NCI-H187 treated with DMSO at 0.1 percent for 48 hours (cell line): Measurements from ENCODE around the gene FRS3.
"Not testable (repeated sequence)": the region's sequence is repeated elsewhere in the genome, so short reads cannot be mapped to it uniquely, and the experiment has no call there.

ENCODE experiments used
- DNase-seq: peaks from one replicate; lab custom pipeline; 2025; lab: John Stamatoyannopoulos, UW

Gene FRS3, protein sequence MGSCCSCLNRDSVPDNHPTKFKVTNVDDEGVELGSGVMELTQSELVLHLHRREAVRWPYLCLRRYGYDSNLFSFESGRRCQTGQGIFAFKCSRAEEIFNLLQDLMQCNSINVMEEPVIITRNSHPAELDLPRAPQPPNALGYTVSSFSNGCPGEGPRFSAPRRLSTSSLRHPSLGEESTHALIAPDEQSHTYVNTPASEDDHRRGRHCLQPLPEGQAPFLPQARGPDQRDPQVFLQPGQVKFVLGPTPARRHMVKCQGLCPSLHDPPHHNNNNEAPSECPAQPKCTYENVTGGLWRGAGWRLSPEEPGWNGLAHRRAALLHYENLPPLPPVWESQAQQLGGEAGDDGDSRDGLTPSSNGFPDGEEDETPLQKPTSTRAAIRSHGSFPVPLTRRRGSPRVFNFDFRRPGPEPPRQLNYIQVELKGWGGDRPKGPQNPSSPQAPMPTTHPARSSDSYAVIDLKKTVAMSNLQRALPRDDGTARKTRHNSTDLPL

DNA sequence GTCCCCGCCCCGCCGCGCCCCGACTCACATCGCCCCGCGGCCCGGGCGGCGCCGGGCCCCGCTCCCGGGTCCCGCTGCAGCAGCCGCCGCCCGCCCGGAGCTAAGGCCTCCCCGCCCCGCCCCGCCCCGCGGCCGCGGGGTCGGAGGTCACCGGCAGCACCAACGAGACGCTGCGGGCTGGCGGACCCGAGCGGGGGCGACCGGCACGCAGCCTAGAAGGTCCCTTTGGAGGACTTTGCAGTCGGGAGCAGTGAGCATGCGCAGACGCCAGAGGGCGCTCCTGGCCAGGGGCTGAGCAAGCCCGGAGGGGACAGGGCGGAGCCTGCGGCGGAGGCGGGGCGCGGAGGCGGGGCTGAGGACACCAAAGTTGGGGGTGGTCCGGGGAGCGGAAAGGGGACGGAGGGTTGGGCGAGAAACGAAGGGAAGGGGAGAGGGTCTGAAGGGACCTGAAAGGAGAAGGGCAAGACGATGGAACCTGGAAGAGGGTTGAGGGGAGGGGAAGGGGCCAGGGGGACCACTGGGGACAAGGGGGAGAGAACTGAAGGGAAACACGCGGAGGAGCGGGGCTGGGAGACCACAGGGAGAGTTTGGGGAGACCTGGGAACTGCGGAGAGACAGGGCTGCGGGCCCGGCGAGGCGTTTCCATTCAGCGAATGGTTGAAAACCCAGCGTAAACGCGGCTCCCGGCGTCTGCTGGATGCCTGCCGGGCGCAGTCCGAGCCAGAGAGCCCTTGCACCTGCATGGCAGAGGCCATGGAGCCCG, at the start of gene FRS3:
Gene FRS3, minus strand, starts transcription at position 113 of the 763 bp plus-strand sequence. CDS start 2,913 bp downstream, outside the sequence.
- DNase-seq, result no peak

DNA sequence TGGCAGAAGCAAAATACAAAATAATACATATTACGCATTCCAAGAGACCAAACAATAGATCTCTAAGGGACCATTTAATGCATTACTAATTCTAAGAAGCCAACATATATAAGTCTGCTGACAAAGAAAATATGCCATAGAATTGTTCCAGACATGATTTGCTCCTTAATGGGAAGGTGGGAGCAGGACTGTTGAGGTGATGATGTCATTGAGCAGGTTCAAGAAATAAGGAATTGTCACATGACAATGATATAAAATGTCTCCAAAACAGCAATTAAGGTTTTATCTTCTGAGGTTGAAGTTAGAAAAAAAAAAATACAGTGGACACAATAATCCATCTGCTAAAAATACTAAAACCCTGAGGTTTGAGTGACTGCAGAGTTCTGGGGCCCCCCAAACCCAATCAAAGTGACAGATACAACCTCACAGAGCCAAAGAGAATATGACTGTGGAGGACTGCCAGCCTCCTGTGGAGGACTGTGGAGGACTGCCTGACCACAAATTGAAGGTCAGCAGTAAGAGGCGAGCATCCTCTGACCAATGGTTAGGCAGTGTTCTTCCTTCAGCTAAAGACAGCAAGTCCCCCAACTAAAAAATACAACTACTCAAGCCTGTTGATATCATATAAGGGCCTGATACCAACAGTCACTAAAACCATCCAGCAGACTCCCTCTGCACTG, 46.8 kb upstream of the FRS3 start:
- DNase-seq, result no peak

DNA sequence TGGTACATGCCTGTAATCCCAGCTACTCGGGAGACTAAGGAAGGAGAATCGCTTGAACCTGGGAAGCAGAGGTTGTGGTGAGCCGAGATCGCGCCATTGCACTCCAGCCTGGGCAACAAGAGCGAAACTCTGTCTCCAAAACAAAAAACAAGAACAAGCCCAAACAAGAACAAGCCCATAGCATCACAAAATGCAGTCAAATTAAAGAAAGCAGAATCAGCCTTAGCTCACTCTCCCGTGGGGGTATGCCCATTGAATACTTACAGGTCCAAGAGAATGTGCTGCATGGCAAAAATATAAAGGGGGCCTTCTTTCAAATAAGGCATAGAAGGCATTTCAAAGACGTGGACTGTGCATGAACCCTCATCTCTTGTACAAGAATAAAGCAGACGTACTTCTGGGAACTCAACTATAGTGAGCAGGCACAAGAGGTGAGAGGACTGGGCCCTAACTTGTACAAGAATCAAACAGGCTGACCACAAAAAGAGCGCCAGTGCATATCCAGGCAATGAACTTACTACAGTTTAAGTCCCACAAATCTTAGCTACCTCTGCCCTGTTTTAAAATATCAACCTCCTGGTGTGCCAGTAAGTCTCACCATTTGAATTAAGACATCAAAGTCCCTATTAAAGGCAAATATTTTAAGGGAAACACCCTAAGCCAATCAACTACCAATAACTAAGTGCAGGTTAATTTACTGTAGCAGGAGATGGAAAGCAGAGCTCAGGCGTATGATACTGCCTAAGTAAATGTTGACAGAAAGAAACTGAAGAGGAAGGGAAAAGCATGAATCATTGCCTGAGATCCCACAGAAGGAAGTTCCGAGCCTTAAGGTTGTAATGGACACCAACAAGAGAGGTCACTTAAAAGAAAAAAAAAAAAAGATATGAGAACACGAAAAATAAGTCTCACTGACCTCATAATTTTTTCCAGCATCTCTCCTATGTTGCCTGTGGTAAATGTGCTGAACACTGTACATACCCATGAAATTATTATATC, 45.2 kb upstream of the FRS3 start:
- no peak for DNase-seq

DNA sequence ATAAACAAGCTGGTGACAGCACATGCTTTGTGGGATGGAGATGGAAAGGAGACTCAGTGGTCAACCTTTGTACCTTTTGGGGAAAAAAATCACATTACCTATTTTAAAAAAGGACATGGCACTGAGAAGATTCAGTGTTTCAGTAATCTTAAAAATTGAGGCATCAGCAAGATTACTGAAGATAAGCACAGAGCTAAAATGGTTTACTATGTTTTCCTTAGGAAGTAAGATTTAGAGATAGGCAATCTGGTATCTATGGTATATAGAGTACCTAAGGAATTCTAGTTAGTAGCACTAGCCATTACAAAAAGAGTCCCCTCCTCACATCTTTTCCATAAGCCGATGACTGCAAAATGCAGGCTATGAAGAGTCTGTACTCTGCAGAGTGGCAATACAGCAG, 43.5 kb upstream of the FRS3 start:
- DNase-seq, result no peak

DNA sequence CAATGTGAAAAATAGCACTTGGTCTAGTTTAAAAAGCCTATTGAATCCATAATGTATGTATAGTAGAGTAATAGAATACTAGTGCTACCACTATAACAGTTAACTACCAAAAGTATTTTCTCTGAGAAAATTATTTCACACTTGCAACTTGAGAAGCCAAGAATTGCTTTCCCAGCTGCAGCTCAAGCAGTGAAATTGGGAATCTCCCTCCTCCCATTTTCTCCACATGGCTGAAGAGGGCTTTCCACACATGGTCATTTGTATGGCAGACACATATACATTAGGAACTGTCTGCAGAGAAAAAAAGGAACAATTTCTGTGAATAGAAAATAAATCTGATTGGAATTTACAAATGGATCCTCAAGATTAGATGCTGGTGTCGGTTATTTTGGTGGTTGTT, 42.3 kb upstream of the FRS3 start:
- no peak for DNase-seq

DNA sequence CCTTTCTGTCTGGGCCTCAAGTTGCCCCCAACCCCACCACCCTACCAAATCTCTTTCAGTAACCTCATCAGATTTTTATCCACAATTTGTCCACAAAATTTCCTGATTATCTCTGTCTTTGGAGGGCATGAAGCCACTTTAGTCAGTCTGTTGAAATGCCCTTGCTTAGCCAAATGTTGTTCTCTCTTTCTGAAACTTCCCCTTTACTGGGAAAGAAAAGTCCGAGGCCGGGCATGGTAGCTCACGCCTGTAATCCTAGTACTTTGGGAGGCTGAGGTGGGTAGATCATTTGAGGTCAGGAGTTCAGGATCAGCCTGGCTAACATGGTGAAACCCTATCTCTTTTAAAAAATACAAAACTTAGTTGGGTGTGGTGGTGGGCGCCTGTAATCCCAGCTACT, 41.6 kb upstream of the FRS3 start:
- DNase-seq, result no peak

DNA sequence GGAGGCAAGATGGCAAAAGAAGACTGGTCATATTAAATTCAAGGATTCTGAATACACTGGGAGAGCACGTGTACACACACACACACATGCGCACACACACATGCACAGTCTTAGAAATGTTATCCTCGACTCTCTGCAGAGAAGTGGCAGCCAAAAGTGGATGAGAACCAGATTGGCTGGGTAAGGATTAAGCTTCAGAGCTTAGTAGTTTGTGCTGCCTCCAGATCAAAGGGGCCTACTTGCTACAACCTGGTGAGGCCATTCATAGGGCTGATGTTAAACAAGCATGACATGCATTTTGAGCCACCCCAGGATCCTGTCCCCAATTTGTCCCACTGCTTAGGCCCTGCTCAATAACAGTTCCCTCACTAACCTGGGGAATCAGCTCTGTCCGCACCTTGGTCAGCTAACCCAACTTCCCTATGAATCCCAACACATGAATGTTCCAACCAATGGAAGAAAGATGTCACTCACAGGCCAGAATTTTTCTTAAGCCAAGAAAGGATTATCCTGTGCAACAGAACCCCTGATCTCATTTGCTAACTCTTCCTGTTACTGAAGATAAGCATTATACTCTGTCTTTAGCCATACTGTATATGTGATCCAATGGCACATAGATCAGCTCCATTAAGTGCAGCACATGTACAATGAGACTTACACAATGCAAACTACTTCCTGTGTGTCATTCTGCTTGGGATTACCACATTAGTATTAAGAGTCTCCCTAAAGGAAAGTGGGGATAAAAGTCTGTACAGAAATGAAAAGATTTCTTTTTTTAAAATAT, 38.8 kb upstream of the FRS3 start:
- DNase-seq, result no peak

DNA sequence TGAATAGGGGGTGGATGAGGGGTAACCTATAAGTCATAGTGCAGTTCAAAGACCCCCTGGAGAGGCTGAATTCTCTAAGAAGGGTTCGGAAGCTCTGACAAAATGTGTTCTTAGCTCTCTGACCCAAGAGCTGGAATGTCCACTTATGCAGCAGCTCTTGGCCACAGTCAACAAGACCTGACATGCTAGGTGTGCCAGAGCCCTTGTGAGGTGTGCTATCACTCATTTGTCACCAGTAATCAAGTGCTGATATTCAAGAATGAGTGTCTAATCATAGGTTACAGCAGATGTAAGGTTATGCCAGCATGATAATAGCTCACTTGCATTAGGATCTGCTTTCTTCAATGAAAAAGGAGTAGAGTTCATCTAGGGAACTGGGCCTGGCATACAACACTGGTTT, 35.9 kb upstream of the FRS3 start:
- DNase-seq, result no peak

DNA sequence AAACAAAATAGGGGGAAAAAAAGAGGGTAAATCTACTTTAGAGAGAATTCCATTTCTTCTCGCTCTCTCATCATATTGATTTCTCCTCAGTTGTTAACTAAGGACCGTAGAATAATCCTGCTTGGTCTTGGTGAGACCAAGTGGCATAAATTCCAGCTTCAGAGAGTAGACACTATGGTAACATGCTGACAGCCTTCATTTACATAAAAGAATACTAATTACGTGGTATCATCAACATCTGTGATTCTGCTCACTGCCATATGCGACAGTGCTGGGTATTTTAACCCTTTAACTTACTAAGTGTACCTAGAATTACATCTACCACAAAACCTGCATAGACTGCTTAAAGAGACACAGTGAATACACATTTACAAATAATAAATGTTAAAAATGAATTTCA, 34.9 kb upstream of the FRS3 start:
- no peak for DNase-seq

DNA sequence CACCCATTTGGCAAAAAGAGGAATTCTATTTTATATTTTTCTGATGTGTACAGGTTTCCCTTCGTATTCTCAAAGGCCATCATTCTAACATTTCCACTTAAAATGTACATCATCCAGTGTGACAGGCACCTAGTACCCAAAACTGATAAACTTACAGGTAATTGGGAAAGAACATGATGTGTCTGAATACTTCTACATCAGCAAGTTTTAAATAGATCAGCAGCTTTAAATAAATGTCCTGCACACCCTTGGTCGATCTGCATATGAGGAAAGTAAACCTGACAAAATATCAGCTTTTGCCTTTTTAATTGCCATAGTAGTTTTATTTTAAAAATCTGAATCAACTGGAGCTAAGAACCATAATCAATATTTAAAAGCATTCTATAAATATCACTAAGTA, 34.3 kb upstream of the FRS3 start:
- DNase-seq, result no peak

DNA sequence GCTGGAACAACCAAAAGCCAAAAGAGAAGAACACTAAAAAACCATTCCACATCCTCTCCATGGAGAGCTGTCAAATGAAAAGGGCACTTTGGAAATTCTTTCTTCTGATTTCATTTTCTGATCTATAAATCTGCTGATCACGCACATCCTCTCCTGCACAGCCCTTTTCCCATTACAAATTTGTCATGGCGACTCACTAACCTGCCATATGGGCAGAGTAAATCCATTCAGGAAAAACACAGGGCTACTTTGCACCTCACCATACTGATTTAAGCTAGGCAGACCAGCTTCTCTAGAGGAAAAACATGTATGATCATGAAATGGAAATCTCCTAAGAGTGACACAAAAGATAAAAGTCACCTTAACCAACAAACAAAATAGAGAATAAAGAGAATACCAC, 33.8 kb upstream of the FRS3 start:
- DNase-seq, result no peak

DNA sequence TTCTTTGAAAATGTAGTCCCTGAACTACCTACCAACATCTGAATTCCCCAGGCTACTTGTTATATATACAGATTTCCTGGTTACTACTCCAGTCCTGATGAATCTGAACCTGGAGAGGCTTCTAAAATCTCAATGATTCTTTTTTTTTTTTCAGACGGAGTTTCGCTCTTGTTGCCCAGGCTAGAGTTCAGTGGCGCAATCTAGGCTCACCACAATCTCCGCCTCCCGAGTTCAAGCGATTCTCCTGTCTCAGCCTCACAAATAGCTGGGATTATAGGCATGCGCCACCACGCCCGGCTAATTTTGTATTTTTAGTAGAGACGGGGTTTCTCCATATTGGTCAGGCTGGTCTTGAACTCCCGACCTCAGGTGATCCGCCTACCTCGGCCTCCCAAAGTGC, 32.2 kb upstream of the FRS3 start:
- not testable (repeated sequence) for DNase-seq

DNA sequence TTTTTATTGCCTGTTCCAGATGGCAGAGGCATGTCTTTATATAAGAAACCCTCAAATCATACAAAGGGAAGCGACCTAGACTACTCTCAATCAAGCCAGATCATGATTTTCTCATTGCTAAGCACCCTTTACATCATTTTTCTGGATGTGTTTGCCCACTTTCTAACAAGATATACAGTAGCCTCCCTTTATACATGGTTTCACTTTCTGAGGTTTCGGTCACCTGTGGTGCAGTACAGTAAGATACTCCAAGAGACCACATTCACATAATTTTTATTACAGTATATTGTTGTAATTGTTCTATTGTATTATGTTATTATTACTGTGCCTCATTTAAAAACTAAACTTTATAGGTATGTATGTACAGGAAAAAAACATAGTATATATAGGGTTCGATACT, 31.4 kb upstream of the FRS3 start:
- DNase-seq, result no peak

DNA sequence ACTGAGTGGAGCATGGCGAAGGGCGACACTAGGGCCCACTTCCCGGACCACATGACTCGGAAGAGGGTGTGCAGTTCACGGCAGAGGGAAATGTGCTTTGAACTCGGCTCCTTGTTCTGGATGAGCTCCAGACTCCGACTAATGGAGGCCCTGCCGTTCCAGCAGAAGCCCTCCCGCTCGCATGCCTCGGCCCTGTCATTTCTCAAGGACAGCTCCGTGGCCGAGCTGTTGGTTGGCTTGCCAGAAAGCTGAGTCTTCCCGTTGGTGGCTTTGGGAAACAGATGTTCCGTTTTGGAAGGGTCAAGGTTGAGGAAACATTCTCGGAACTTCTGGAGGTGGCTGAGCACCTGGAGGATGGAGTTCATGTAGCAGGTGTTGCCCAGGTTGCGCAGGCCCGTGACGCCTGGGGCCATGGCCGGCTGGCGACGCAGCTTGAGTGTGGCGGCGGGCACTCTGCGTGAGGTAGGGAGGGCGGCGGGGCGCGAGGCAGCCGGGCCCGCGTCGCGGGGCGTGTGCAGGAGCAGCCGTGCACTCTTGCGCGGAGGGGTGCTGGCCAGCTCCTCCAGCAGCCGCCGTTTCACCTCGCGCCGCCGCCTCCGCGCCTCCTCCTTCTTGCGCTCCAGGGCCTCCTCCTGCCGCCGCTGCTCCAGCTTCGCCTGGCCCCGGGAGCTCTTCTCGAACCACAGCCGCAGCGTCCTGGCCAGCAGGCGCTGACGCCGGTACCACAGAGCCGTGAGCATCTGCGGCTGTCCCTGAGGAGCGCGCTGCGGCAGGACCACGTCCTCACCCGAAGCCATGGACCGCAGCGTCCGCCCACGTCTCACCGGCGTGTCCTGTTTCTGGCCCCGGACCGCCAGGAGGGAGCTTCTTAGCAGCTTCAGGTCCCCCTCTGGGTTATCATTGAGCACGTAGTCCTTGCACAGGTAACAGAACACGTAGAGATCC, 26.4 kb upstream of the FRS3 start:
- no peak for DNase-seq

DNA sequence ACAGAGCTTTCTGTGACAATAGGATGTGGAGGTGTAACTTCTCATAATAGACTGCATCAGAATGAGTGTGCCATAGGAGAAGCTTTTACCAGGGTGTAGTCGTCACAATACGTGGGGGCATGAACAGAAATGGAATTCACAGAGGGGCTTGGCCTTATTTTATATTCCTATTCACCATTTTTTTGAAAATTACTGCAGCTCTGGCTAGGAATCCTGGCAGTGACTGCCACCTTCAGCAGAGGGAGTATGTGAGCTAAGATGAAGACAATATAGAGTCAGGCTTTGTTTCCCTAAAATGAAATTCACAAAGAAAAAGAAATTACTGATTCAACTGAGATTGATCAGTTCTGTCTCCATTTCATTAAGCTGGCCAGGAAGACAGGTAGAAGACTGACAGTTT, 21.7 kb upstream of the FRS3 start:
- DNase-seq, result no peak

DNA sequence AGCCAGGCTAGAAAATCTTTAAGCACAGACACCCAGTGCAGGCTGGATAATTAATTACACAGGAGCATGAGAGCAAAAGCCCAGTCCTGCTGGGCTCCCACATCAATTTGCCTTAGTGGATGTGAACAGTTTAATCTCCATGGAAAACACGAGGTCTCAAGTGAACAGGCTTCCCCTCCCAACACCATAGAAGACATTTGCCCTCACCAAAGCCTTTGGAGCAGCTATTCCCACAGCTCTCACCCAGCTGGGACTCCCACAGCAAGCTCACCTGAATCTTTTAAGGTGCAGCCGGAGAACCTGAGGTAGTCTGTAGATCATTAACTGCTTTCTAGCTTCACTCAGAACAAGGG, 19.8 kb upstream of the FRS3 start:
- no peak for DNase-seq

DNA sequence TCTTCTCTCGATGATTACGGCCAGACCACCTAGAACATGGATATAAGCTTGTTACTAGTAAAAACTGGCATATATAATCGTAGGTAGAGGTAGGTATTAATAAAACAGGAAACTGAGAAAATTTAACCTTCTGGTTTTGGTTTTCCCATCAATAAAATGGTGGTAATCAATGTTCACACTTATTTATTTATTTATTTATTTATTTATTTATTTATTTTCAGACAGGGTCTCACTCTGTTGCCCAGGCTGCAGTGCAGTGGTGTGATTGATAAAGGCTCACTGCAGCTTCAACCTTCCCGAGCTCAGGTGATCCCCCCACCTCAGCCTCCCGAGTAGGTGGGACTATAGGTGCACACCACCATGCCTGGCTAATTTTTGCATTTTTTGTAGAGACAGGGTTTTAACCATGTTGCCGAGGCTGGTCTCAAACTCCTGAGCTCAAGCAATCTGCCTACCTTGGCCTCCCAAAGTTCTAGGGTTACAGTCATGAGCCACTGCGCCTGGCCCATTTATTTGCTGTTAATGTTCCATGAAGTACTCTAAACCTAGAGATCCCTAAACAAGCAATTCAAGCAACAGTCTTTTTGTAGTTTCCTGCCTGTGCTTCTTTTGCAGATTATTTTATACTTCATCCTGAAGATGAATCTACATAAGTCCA, 19.3 kb upstream of the FRS3 start:
- peak; percentile 29 for DNase-seq

DNA sequence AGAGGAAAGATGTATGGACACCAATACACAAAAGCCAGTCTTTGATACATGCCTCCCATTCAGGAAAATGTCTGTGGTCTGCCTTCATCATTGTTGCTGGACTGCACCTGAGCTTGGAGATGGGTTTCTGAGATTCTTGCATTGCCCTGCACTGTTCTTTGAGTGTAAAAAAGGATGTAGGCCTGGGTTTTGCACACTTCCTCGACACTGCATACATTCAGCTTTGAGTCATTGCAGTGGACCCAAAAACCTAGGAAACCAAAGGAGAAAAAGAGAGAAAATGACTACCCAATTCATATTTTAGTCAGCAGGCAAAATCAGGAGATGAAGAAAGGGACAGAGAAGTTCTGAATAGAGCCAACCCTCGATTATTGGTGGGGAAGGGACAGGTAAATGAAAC, 16.8 kb upstream of the FRS3 start:
- DNase-seq, result no peak

DNA sequence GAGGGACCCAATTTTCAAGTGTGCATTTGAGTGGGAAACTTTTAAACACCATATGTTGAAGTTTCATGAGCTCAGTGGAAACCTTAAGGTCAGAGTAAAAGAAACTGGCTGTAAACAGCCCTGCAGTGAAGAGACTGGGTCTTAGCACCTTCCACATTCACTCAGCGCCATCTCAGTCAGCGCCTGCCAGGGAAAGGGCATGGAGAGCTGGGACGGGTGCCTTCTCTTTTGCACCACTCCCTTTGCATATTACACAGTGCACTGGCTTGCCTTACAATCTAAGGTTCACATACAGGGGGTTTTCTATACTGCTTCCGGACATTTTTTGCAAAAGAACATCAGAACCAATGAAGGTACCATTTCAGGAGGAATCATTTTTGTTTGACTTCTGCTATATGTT, 12.3 kb upstream of the FRS3 start:
- no peak for DNase-seq
